Fibroblast of mammary gland (primary cell): ENCODE measurements around the gene SERF2.

ENCODE experiments used
- DNase-seq: peaks from one replicate; pipeline ENCODE4 v3.0.0-alpha.2; 2010; ENCODE audit warnings: low read depth
- H3K4me3 ChIP-seq: 2 replicates; pipeline ENCODE4 v1.5.1; 2011; ENCODE audit warnings: low read depth, mild to moderate bottlenecking, low read length, moderate library complexity; ENCODE audit not compliant: control insufficient read depth
- TF ChIP-seq, protein P1 (sequence below): conservative IDR thresholded peaks from 2 replicates; pipeline ENCODE4 v1.5.1; 2011; ENCODE audit warnings: low read depth, low read length, inconsistent platforms; ENCODE audit not compliant: control insufficient read depth, insufficient read depth

Gene SERF2

DNA sequence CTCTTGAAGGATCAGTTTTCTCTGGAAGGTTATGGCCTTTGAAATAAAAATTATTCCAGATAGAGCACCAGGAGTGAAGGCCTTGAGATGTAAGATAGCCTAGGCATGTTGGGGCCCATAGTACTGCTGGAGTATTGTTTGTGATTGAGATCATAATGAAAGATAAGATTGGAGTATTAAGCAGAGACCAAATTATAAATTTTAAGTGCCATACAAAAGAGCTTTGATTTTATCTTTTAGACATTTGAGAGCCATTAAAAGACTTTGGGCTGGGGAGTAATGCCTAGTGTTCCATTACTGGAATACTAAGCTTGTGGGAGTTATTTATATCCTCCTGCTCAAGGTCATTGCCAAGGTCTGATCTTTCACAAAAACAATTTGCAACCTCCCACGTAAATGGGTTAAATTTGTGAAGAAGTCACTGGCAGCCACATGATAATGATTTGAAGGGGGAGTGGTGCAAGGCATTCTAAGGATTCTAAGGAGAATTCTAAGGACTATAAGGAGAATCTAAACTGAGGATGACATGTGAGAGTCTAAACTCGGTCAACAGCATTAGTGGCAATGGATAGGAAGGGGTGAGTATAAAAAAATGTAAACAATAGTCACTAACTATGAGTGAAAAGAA is 28.2 kb upstream of the SERF2 start:
- H3K4me3 ChIP-seq, result no peak overlapping the region
- peak; percentile 29 for DNase-seq
- TF ChIP-seq, protein P1, sequence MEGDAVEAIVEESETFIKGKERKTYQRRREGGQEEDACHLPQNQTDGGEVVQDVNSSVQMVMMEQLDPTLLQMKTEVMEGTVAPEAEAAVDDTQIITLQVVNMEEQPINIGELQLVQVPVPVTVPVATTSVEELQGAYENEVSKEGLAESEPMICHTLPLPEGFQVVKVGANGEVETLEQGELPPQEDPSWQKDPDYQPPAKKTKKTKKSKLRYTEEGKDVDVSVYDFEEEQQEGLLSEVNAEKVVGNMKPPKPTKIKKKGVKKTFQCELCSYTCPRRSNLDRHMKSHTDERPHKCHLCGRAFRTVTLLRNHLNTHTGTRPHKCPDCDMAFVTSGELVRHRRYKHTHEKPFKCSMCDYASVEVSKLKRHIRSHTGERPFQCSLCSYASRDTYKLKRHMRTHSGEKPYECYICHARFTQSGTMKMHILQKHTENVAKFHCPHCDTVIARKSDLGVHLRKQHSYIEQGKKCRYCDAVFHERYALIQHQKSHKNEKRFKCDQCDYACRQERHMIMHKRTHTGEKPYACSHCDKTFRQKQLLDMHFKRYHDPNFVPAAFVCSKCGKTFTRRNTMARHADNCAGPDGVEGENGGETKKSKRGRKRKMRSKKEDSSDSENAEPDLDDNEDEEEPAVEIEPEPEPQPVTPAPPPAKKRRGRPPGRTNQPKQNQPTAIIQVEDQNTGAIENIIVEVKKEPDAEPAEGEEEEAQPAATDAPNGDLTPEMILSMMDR, result no peak

DNA sequence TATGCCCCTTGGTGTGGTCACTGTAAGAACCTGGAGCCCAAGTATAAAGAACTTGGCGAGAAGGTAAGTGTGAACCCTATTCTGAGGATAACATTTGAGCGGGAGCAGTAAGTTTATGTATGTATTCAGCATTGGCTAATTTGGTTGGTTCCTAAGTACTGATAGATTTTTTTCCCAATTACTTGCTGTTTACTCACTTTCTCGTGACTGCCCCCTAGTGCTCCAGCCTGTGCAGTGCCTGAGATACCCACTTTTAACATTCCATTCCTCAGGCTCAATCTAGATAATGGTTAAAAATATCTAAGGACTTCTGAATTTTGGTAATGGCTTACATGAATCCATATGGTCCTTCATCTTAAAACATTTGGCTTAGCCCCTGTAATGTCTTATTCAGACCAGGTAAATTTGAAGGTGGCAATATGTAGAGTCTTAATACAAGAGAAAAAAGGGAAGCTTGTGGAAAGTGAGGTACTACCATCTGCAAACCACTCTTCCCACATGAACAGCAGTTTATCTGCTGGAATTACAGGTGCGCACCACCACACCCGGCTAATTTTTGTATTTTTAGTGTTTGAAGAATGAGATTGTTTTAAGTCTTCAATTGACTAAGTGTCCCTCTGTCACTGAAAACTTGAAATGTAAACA is 22.4 kb upstream of the SERF2 start:
- peak; percentile 68 for DNase-seq
- H3K4me3 ChIP-seq, result no peak overlapping the region
- TF ChIP-seq, protein P1, result peak; percentile 91

DNA sequence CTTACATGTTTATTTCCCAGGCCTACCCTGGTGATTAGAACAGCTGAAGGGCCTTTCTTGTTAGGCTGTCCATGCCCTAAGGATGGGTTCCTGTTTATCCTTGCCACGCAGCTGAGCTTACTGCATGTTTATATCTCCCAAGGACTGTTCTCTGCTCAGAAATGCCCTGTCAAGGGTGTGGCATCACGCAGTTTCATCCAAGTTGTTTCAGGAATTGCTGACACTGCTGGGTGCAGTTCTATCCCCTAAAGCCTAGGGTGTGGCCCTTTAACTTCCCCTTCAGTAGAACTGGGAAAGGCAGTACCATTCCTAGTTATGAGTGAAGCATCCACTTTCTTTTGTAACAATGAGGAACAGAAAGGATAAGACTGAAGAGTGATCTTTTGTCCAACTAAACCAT is 20.3 kb upstream of the SERF2 start:
- no peak for DNase-seq
- TF ChIP-seq, protein P1, result no peak
- no peak overlapping the region for H3K4me3 ChIP-seq

DNA sequence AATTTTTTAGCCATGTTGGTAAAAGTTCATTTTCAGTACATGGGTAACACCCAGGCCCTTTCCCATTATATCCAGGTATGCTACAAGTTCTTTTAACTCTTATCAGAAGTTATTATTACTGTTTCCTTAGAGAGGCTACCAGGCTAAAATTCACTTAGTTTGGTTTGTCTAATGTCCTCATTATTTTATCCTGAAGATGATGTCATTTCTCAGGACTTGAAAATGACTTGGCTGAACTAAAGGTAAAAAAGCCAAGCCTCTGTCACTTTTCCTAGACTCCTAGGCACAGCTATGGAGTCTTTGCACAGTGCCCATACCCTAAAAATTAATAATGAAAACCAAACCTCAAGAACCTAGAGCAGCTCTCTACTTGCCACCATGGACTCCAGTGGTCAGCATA is 19.5 kb upstream of the SERF2 start:
- TF ChIP-seq, protein P1, result no peak
- no peak for DNase-seq

DNA sequence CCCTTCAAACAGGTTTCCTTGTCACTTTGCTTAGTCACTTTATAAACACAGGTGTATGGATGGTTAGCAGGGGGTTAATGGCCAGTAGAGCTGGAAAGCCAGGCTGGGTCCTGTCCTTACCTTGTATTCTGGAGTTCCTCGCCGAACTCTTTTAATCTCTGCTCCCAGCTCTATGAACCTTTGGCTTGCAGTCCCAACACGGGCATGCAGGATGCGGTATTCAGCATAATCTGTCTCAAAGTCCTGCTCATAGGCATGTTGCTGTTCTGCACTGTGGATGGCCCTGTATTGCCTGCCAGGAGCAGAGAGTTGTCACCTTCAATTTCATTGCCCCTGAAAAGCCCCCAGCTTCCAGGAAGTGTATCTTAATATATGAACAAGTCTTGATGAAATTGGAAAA is 18.1 kb upstream of the SERF2 start:
- no peak overlapping the region for H3K4me3 ChIP-seq
- TF ChIP-seq, protein P1, result no peak
- no peak for DNase-seq

More for the DNA sequence above, 19.5 kb upstream of the SERF2 start:
- no peak overlapping the region for H3K4me3 ChIP-seq

DNA sequence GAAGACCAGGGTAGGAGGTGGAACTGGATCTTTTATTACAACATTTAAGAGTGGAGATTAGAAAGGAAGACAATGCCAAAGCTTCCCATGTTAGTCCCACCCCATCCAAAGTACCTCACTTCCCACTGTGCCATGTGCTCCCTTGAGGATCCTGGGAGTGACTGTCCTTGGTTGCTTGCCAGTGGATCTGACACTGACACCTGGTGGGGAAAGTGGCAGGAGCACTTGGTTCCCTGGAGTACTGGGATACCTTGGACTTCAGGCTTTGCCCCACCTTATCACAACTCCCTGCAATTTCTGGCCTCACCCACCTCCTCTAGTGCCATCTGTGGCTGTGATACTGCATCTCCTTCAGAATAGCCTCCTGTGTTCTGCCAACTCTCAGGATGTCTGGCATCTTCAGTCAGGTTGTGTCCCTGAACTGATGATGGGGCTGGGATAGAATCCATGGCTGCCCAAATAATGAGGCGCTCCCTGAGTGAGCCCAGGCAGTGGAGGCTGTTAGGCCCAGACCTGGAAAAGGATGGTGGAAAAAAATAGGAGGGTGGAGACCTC is 16.6 kb upstream of the SERF2 start:
- peak; percentile 59 for DNase-seq
- H3K4me3 ChIP-seq, result no peak overlapping the region
- TF ChIP-seq, protein P1, result peak; percentile 26
